GM21576 (cell line): ENCODE results near the gene STBD1.
"Not testable (repeated sequence)": the region's sequence is repeated elsewhere in the genome, so short reads cannot be mapped to it uniquely, and the experiment has no call there.

Source experiments
- ATAC-seq: cut with Tn5 transposase; IDR thresholded peaks from one replicate; pipeline ENCODE4 v1.9.1; 2021; ENCODE audit warnings: mild to moderate bottlenecking, moderate library complexity; ENCODE audit not compliant: unreplicated experiment

STBD1 gene

DNA sequence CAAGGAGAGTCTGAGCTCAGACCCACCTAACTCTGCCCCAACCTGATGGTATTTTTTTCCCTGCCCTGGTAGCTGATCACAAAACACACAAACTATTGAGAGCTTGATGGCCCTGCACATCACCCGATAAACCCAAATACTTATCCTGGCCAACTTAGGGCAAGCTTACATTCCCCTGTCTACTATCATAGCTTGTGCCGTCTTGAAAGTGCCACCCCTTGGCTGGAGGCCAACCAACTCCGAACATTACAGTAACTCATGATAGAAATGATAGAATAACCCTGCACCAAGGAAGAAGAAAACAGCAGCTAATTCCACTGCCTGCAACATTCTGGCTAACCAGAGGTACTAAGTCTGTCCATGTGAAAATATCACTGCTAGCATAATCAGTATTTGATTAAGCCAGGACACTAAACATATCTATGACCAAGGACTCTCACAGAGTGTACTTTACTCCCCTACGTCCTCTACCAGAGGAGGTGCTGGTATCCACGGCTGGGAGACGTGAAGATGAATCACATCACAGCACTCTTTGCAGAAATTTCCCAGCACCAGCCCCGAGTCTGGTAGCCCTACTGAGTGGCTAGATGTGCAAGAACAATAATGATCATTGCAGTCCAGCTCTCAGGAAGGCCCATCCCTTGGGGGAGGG, 8.9 kb downstream of the STBD1 start:
- ATAC-seq, result no peak

DNA sequence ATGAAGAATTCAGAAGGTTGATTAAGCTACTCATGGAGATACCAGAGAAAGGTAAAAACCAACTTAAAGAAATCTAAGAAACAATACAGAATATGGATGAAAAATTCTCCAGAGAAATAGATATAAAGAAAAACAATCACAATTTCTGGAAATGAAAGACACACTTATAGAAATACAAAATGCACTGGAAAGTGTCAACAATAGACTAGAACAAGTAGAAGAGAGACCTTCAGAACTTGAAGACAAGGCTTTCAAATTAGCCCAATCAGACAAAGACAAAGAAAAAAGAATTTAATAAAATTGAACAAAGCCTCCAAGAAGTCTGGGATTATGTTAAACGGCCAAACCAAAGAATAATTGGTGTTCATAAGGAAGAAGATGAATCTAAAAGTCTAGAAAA, 9.6 kb downstream of the STBD1 start:
- no peak for ATAC-seq

DNA sequence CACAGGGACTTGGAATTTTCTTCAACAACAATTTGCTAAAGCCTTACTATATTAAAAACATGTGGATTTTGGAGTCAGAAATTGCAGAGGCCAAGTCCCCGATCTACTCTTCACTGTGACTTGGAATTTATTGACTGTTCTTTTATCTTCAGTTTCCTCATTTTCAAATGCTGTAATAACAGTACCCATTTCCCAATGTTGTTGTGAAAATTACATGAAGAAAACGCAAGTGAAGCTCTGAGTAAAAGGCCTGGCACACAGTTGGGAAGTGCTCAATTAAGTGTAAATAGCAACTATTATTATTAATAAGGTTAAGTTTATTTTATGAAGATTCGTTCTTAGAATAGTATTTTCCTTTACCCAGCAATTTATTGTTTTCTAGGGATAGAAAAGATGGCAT, 15.7 kb downstream of the STBD1 start:
- no peak for ATAC-seq

DNA sequence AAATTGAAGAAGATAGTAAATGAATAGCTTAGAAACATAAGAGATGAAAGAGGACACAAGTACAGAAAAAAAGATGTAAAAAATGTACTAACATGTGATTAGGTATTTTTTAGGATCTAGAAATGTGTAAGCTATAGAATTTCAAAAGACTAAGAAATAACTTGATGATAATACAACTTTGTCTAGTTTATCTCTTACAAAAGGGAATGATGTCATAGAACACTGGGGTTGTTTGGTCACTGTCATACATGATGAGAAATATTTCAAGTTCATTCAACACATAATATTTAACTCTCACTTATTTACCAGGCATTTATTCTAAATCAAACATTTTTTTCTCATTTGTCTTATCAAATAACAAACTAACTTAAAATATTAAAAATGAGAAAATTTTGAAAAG, 18.5 kb downstream of the STBD1 start:
- no peak for ATAC-seq

DNA sequence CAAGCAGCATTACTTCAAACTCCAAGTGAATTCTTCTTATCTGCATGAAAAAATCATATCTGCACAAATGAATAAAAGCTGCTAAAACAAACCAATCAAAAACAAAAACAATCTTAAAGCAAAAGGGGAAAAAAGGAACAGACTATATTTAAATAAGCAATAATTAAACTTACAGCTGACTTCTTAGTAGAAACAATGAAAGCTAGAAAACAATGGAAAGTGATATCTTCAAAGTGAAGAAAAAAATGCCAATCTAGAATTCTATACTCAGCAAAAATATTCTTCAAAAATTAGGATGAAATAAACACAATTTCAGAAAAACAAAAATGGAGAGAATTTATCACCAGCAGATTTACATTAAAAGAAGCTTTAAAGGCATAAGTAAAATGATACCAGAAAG, 20.0 kb downstream of the STBD1 start:
- no peak for ATAC-seq

DNA sequence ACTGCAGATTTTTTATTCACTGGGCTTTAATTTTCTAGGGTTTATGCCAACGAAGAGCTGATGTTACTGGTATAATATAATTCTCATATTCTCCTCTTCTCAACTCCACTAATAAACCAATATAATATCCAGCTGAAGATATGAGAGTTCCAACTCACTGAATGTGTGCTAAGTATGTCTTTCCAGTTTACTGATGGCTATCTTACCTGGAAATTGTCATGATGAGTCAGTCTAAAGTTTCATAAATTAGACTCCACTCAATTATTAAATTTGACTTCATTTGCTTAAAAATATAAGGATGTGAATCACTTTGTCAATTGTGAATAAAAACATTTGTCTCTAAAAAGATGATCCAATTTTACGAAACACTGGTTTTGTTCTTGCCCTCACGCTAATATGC, 28.4 kb downstream of the STBD1 start:
- ATAC-seq, result no peak

DNA sequence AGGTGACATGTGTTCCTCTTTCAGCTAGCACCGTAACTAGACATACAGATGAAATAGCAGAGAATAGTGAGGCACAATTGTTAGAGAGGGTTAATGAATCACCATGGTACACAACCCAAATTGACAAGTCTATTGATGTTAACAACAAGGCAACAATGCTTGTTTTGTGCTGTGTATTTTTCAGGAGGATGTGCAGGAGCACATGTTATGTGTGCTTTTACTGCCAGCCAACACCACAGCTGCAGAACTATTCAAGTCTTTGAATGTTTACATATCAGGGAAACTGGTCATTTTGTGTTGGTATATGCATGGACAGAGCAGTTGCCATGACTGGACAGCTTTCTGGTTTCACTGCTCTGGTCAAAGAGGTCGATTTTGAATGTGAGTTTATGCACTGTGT, 32.8 kb downstream of the STBD1 start:
- no peak for ATAC-seq

DNA sequence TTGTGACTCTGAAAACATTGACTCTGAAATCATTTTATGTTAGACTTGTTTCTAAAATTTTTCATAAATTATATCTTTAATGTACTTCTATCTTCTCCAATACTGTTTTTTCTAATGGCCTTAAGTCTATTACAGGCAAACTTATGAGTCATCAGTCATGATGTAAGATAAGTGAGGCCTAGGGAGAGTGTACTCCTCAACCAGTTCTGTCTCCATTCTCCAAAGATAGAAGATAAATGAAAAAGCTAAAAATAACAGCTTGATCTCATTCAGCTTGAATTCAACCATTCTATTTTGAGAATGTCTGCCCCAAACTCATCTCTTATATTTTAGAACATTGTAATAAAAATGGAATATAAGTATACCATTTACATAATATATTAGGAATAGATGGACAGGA, 34.5 kb downstream of the STBD1 start:
- no peak for ATAC-seq

DNA sequence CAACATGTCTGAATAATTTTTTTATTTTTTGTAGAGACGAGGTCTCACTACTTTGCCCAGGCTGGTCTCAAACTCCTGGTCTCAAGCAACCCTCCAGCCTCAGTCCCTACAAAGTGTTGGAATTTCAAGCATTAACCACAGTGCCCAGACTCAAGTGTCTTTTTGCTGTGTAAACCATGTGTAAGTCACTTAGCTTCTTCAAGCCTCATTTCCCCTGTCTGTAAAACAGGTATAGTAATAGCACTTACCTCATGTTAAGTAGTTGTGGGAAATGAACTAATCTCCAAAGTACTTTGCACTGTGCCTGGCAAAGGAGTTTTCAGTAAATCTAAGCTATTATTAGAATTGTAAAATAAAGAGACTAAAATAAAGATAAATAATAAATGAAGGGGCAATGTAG, 35.7 kb downstream of the STBD1 start:
- no peak for ATAC-seq

DNA sequence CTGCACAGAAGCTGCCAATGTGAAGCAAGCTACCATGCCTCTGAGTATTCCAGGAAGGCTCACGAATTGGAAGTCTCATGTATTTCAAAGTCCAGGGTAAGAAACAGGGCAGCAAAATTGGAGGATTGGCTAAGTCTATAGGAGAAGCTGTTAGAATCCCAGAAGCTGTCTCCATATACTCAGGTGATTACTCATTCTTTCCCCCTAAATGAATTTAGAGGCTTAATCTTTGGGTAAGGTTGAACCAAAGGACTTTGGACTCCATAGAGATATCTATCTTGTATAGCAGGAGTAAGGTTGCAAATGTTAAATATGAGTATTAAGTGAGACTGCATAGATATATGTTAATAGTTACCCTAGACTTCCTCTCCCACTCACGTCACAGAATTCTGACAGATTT, 36.3 kb downstream of the STBD1 start:
- ATAC-seq, result no peak

DNA sequence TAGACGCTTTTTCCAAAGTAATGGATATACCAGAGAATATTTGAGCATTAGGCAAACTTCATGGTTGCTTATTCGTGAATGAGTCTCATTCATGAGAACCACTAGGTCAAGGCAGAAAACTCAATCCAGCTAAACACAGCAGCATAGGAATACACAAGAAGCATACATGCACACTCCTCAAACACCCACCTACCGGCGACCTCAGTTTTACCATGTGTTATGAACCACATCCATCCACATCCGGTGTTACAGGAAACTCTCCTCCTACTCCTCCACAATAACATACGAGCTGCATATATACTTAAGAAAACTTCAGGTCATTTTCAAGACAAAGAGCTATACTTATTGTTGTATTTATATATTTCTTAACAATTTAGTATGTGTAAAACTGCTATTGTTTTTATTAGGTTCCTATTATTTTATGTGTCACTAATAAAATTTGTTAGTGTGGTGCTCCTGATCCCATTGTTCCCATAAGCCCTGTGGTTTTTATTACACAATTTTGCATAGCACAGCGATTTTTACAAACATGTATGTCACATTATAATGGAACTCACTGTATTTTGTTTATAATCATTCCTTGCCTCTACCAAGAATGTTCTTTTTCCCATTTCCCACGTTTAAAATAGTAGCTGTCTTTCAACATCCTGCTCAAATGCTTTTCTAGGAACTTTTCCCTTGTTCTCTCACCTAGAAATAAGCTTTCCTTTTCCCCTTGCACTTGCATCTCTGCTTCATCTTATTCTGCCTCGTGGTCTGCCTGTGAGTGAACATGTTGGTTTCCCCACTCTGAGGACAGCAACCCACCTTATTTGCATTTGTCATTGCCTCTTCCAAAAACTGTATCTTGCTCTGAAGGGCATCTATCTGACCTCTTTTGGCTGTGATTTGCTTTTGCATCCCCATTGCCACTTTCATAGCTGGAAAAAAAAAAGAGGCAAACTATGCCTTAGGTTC, 48.3 kb downstream of the STBD1 start:
- ATAC-seq, result no peak

DNA sequence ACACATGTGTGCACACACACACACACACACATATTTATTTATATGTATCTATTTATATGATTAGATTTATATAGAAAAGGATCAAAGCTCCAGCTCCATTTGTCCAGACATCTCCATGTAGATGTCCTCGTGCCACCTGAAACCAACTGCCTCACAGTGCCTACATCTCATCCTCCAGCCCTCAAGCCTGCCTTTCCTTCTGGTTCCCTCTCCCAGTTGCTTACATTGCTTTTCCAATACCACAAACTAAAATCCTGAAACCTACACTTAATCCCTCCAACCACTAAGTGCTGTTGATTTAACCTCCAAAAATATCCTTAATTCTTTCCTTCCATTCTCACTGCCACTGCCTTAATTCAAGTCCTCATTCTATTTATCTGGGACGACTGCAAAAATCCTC, 51.4 kb downstream of the STBD1 start:
- ATAC-seq, result no peak

DNA sequence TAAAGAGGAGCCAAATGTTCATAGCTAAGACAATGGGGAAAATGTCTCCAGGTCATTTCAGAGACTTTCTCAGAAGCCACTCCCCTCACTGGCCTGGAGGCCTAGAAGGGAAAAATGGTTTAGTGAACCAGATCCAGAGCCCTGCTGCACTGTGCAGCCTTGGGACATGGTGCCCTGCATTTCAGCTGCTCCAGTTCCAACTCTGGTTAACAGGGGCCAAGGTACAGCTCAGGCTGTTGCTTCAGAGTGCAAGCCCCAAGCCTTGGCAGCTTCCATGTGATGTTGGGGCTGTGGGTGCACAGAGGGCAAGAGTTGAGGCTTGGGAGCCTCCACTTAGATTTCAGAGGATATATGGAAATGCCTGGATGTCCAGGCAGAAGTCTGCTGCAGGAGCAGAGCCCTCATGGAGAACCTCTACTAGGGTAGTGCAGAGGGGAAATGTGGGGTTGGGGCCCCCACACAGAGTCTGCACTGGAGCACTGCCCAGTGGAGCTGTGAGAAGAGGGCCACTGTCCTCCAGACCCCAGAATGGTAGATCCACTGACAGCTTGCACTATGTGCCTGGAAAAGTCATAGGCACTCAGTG, 53.4 kb downstream of the STBD1 start:
- ATAC-seq, result not testable (repeated sequence)
